NCI-H1436 treated with DMSO at 0.1 percent for 48 hours (cell line): Measurements from ENCODE around the gene PCDHA11.
A peak's percentile ranks its signal among the peaks of the same experiment; 100 is the strongest.
"Not testable (repeated sequence)": the region's sequence is repeated elsewhere in the genome, so short reads cannot be mapped to it uniquely, and the experiment has no call there.

ENCODE experiments used
- DNase-seq: peaks from one replicate; lab custom pipeline; 2025; lab: John Stamatoyannopoulos, UW

PCDHA11 gene, protein sequence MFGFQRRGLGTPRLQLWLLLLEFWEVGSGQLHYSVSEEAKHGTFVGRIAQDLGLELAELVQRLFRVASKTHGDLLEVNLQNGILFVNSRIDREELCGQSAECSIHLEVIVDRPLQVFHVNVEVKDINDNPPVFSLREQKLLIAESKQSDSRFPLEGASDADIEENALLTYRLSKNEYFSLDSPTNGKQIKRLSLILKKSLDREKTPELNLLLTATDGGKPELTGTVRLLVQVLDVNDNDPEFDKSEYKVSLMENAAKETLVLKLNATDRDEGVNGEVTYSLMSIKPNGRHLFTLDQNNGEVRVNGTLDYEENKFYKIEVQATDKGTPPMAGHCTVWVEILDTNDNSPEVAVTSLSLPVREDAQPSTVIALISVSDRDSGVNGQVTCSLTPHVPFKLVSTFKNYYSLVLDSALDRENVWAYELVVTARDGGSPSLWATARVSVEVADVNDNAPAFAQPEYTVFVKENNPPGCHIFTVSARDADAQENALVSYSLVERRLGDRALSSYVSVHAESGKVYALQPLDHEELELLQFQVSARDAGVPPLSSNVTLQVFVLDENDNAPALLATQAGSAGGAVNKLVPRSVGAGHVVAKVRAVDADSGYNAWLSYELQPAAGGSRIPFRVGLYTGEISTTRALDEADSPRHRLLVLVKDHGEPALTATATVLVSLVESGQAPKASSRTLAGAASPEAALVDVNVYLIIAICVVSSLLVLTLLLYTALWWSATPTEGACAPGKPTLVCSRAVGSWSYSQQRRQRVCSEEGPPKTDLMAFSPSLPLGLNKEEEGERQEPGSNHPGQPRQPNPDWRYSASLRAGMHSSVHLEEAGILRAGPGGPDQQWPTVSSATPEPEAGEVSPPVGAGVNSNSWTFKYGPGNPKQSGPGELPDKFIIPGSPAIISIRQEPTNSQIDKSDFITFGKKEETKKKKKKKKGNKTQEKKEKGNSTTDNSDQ

DNA sequence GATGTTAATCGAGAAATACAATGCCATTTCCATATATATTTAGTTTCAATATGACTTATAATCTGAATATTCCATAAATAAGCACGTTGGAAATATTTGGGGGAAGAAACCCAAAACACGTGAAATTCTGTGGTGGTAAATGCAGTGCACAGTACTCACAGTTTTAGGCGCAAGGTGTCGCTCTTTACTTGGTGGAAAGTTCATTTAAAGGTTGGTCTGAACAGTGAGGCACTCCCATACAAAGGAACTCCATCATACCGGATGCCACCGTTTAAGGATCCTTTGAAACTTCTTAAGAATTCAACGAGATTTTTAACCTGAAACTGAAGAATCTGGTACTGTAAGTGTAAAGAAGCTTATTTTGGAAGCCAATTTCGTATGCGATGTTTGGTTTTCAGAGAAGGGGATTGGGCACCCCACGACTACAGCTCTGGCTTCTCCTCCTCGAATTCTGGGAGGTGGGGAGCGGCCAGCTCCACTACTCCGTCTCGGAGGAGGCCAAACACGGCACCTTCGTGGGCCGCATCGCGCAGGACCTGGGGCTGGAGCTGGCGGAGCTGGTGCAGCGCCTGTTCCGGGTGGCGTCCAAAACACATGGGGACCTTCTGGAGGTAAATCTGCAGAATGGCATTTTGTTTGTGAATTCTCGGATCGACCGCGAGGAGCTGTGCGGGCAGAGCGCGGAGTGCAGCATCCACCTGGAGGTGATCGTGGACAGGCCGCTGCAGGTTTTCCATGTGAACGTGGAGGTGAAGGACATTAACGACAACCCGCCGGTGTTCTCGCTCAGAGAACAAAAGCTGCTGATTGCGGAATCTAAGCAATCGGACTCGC is at the start of gene PCDHA11:
Gene PCDHA11 (plus strand): TSS at position 237 of the 834 bp plus-strand sequence. CDS start 147 bp downstream, at position 384.
- peak; percentile 28 for DNase-seq

DNA sequence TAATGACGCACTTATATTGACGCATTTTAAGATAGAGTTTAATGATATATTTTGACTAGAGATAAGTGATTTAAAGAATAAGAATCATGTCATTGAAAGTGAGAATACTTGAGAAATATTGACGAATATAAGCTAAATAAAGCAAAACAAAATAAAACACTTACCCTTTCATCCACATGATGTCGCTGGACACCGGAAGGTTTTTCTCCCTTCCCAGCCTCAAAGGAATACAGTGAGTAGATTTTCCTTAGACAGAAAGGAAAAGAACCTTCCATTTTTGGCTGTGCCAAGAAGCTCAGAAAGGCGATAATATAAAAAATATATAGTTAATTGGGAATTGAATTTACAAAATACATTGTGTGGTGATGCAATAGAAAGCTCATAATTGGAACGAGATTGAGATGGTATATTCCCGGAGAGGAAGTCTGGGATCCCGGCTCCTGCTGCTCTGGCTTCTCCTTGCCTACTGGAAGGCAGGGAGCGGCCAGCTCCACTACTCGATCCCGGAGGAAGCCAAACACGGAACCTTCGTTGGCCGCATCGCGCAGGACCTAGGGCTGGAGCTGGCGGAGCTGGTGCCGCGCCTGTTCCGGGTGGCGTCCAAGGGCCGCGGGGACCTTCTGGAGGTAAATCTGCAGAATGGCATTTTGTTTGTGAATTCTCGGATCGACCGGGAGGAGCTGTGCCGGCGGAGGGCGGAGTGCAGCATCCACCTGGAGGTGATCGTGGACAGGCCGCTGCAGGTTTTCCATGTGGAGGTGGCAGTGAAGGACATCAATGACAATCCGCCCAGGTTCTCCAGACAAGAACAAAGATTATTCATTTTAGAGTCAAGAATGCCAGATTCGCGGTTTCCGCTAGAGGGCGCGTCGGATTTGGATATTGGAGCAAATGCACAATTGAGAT is 47.1 kb upstream of the PCDHA11 start, which contains the start of gene PCDHA5:
Gene PCDHA5 (plus strand): TSS at position 239 of the 906 bp plus-strand sequence.
- DNase-seq: peak; percentile 34

DNA sequence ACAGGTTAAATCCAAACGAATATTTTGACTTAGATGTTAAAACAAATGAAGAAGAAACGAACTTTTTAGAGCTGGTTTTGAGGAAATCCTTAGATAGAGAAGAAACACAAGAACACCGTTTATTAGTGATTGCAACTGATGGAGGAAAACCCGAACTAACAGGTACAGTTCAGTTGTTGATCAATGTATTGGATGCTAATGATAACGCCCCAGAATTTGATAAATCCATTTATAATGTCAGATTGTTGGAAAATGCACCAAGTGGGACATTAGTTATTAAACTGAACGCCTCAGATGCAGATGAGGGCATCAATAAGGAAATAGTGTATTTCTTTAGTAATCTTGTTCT is 46.5 kb upstream of the PCDHA11 start:
- no peak for DNase-seq

DNA sequence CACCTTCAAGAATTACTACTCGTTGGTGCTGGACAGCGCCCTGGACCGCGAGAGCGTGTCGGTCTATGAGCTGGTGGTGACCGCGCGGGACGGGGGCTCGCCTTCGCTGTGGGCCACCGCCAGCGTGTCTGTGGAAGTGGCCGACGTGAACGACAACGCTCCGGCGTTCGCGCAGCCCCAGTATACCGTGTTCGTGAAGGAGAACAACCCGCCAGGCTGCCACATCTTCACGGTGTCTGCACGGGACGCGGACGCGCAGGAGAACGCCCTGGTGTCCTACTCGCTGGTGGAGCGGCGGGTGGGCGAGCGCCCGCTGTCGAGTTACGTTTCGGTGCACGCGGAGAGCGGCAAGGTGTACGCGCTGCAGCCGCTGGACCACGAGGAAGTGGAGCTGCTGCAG is 45.8 kb upstream of the PCDHA11 start:
- DNase-seq: not testable (repeated sequence)

DNA sequence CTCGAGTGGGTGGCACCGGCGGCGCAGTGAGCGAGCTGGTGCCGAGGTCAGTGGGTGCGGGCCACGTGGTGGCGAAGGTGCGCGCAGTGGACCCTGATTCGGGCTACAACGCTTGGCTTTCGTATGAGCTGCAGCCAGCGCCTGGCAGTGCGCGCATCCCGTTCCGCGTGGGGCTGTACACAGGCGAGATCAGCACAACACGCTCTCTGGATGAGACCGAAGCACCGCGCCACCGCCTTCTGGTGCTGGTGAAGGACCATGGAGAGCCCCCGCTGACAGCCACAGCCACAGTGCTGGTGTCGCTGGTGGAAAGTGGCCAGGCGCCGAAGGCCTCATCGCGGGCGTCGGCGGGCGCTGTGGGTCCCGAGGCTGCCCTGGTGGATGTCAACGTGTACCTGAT is 45.3 kb upstream of the PCDHA11 start:
- no peak for DNase-seq

DNA sequence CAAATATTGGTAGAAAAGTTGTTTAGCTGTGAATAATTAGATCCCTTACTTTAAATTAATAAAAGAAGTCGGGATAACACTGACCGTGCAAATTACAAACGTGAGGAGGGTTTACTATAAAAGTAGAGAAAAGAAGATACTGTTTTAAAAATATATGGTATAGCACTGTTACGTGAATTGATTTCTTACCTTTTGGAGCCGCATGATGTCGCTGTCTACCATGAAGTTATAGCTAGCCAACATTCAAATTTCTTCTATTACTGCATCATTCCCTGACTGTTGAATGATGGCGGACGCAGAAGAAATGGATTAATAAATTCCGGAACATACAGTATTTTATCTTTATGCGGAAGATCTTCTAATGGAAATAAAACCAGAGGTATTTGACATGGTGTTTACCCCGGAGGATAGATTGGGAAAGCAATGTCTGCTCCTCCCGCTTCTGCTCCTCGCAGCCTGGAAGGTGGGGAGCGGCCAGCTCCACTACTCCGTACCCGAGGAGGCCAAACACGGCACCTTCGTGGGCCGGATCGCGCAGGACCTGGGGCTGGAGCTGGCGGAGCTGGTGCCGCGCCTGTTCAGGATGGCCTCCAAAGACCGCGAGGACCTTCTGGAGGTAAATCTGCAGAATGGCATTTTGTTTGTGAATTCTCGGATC is 40.9 kb upstream of the PCDHA11 start, which contains the start of gene PCDHA6:
Gene PCDHA6 (plus strand): TSS at position 257 of the 658 bp plus-strand sequence. CDS start 132 bp downstream, at position 389.
- no peak for DNase-seq

DNA sequence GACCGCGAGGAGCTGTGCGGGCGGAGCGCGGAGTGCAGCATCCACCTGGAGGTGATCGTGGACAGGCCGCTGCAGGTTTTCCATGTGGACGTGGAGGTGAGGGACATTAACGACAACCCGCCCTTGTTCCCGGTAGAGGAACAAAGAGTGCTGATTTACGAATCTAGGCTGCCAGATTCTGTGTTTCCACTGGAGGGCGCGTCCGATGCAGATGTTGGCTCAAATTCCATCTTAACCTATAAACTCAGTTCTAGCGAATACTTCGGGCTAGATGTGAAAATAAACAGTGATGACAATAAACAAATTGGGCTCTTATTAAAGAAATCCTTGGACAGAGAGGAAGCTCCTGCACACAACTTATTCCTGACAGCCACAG is 40.4 kb upstream of the PCDHA11 start:
- DNase-seq: no peak

DNA sequence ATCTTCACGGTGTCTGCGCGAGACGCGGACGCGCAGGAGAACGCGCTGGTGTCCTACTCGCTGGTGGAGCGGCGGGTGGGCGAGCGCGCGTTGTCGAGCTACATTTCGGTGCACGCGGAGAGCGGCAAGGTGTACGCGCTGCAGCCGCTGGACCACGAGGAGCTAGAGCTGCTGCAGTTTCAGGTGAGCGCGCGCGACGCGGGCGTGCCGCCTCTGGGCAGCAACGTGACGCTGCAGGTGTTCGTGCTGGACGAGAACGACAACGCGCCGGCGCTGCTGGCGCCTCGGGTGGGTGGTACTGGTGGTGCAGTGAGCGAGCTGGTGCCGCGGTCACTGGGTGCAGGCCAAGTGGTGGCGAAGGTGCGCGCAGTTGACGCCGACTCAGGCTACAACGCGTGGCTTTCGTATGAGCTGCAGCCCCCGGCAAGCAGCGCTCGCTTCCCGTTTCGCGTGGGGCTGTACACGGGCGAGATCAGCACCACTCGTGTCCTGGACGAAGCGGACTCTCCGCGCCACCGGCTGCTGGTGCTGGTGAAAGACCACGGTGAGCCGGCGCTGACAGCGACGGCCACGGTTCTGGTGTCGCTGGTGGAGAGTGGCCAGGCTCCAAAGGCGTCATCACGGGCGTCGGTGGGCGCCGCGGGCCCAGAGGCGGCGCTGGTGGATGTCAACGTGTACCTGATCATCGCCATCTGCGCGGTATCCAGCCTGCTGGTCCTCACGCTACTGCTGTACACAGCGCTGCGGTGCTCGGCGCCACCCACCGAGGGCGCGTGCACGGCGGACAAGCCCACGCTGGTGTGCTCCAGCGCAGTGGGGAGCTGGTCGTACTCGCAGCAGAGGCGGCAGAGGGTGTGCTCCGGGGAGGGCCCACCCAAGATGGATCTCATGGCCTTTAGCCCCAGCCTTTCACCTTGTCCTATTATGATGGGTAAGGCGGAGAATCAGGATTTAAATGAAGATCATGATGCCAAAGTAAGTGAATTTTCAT is 39.0 kb upstream of the PCDHA11 start:
- not testable (repeated sequence) for DNase-seq

DNA sequence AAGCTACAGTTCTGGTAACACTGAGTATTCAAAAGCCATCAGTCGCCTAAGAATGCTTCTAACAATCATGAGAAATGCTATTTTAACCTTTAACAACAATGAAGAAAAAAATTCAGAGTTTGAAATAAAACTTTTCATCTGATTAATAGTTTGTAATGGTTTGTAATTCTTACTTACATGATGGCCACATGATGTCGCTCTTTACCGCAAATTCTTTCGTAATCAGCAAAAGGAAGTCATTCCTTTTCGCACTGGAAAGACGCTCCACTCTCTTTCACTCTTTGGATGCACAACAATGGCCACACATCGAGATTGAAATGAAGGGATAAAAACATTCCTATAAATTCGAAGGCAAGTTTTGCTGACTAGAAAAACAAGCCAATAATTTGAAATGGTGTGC is 34.8 kb upstream of the PCDHA11 start, which contains the start of gene PCDHA7:
Gene PCDHA7 (plus strand): TSS at position 277 of the 400 bp plus-strand sequence. CDS start 115 bp downstream, at position 392.
- no peak for DNase-seq

DNA sequence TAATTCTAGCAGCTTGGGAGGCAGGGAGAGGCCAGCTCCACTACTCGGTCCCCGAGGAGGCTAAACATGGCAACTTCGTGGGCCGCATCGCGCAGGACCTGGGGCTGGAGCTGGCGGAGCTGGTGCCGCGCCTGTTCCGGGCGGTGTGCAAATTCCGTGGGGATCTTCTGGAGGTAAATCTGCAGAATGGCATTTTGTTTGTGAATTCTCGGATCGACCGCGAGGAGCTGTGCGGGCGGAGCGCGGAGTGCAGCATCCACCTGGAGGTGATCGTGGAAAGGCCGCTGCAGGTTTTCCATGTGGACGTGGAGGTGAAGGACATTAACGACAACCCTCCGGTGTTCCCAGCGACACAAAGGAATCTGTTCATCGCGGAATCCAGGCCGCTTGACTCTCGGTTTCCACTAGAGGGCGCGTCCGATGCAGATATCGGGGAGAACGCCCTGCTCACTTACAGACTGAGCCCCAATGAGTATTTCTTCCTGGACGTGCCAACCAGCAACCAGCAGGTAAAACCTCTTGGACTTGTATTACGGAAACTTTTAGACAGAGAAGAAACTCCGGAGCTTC is 34.2 kb upstream of the PCDHA11 start:
- not testable (repeated sequence) for DNase-seq

DNA sequence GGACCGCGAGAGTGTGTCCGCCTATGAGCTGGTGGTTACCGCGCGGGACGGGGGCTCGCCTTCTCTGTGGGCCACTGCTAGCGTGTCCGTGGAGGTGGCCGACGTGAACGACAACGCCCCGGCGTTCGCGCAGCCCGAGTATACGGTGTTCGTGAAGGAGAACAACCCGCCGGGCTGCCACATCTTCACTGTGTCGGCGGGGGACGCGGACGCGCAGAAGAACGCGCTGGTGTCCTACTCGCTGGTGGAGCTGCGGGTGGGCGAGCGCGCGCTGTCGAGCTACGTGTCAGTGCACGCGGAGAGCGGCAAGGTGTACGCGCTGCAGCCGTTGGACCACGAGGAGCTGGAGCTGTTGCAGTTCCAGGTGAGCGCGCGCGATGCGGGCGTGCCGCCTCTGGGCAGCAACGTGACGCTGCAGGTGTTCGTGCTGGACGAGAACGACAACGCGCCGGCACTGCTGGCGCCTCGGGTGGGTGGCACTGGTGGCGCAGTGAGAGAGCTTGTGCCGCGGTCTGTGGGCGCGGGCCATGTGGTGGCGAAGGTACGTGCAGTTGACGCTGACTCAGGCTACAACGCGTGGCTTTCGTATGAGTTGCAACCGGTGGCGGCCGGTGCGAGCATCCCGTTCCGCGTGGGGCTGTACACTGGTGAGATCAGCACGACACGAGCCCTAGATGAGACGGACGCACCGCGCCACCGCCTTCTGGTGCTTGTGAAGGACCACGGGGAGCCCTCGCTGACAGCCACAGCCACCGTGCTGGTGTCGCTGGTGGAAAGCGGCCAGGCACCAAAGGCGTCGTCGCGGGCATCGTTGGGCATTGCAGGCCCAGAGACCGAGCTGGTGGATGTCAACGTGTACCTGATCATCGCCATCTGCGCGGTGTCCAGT is 32.9 kb upstream of the PCDHA11 start:
- DNase-seq: no peak

DNA sequence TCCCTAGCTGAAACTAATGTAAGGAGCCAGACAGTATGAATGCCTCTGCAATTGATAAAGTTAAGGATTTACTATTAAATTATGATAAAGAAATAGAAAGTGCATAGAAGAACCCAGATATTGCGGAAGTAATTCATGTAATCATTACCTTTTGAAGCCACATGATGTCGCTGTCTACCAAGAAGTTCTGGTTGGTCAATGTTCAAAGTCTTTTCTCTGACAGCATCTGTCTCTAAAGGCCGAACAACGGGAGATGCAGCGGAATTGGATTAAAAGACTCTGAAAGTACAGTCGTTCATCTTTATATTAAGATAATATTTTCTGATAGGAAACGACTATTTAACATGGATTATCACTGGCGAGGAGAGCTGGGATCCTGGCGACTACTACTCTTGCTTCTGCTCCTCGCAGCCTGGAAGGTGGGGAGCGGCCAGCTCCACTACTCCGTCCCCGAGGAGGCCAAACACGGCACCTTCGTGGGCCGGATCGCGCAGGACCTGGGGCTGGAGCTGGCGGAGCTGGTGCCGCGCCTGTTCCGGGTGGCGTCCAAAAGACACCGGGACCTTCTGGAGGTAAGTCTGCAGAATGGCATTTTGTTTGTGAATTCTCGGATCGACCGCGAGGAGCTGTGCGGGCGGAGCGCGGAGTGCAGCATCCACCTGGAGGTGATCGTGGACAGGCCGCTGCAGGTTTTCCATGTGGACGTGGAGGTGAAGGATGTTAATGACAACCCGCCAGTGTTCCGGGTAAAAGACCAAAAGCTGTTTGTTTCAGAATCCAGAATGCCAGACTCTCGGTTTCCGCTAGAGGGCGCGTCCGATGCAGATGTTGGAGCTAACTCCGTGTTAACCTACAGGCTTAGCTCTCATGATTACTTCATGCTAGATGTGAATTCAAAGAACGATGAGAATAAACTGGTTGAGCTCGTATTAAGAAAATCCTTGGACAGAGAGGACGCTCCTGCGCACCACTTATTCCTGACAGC is 27.5 kb upstream of the PCDHA11 start, which contains the start of gene PCDHA8:
Gene PCDHA8 (plus strand): TSS at position 210 of the 985 bp plus-strand sequence. CDS start 135 bp downstream, at position 345.
- DNase-seq: no peak

DNA sequence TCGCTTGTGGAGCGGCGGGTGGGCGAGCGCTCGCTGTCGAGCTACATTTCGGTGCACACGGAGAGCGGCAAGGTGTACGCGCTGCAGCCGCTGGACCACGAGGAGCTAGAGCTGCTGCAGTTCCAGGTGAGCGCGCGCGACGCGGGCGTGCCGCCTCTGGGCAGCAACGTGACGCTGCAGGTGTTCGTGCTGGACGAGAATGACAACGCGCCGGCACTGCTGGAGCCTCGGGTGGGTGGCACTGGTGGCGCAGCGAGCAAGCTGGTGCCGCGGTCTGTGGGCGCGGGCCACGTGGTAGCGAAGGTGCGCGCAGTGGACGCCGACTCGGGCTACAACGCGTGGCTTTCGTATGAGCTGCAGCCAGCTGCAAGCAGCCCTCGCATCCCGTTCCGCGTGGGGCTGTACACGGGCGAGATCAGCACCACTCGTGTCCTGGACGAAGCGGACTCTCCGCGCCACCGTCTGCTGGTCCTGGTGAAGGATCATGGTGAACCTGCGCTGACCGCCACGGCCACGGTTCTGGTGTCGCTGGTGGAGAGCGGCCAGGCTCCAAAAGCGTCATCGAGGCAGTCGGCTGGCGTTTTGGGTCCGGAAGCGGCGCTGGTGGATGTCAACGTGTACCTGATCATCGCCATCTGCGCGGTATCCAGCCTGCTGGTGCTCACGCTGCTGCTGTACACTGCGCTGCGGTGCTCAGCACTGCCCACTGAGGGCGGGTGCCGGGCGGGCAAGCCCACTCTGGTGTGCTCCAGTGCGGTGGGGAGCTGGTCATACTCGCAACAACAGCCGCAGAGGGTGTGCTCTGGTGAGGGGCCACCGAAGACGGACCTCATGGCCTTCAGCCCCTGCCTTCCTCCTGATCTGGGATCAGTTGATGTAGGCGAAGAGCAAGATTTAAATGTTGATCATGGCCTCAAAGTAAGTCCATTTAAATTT is 25.7 kb upstream of the PCDHA11 start:
- no peak for DNase-seq

DNA sequence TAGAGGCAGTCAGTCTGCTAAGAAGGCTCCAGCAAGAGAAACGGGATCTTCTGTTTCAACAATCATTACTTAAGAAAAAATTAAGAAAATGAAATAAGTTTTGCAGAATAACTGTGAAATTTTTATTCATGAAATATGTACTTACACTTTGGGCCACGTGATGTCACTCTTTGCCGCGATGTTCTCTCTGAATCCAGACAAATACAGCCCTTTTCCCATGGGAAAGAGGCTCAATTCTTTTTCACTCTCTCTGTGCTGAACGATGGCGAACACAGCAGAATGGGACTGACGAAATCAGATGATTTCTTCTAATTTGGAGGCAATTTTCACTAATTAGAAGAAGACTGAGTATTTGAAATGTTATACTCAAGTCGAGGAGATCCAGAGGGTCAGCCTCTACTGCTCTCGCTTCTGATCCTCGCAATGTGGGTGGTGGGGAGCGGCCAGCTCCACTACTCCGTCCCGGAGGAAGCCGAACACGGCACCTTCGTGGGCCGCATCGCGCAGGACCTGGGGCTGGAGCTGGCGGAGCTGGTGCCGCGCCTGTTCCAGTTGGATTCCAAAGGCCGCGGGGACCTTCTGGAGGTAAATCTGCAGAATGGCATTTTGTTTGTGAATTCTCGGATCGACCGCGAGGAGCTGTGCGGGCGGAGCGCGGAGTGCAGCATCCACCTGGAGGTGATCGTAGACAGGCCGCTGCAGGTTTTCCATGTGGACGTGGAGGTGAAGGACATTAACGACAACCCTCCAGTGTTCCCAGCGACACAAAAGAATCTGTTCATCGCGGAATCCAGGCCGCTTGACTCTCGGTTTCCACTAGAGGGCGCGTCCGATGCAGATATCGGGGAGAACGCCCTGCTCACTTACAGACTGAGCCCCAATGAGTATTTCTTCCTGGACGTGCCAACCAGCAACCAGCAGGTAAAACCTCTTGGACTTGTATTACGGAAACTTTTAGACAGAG is 20.3 kb upstream of the PCDHA11 start, which contains the start of gene PCDHA9:
Gene PCDHA9 (plus strand): TSS at position 244 of the 964 bp plus-strand sequence. CDS start 114 bp downstream, at position 358.
- DNase-seq: peak; percentile 34
